Psoas muscle (tissue), 8 donors: ENCODE measurements around the gene ZNF439. TPM values are rescaled to one million over a fixed set of nuclear protein-coding genes. Genes with fewer than 3 reads are reported as not detected.
"Not testable (repeated sequence)": the region's sequence is repeated elsewhere in the genome, so short reads cannot be mapped to it uniquely, and the experiment has no call there.

ENCODE experiments used
- ATAC-seq, 4 donors: fragments of 200-7000 bp; cut with Tn5 transposase; one replicate each; pipeline ENCODE4 v1.9.1; 2020; ENCODE audit warnings: moderate library complexity in 3 of 4, mild to moderate bottlenecking in 2 of 4
- DNase-seq, 2 donors: peaks; one replicate each; pipeline ENCODE4 v3.0.0-alpha.2; 2020
- H3K27ac ChIP-seq: fragments of 200-600 bp; one replicate; pipeline ENCODE4 v1.8.0; 2022
- H3K27me3 ChIP-seq, 3 donors: fragments of 200-600 bp in 1 of 3; one replicate each; pipeline versions ENCODE4 v1.6.1 to v1.8.0; 2013 to 2022; ENCODE audit warnings: low read length in 2 of 3, mild to moderate bottlenecking in 2 of 3, moderate library complexity in 1 of 3; ENCODE audit not compliant: insufficient read depth in 3 of 3
- H3K36me3 ChIP-seq, 2 donors: fragments of 200-600 bp in 1 of 2; one replicate each; pipeline versions ENCODE4 v1.6.1 to v1.8.0; 2013 to 2022; ENCODE audit warnings: low read depth in 1 of 2, mild to moderate bottlenecking in 1 of 2, moderate library complexity in 1 of 2; ENCODE audit not compliant: insufficient read depth in 1 of 2
- H3K4me1 ChIP-seq: fragments of 200-600 bp; one replicate; pipeline ENCODE4 v1.8.0; 2022
- H3K4me3 ChIP-seq: fragments of 200-600 bp; one replicate; pipeline ENCODE4 v1.8.0; 2022; ENCODE audit warnings: mild to moderate bottlenecking
- H3K9me3 ChIP-seq: fragments of 200-600 bp; one replicate; pipeline ENCODE4 v1.8.0; 2022
- CTCF ChIP-seq: fragments of 200-600 bp; IDR thresholded peaks from one replicate; pipeline ENCODE4 v1.8.0; 2022; ENCODE audit warnings: antibody characterized with exemption
- WGBS, 3 donors: extraction: QIAGEN DNeasy Blood & Tissue Kit; methylation state at CpG; one replicate each; pipeline versions ENCODE4 v1.1.6 to v1.1.7; 2013; 5-methylcytosine and 5-hydroxymethylcytosine counted together
- intact Hi-C, 2 donors: fragments of 100-400 bp; cut with DNase I; formaldehyde crosslinking; loops; one replicate each; pipeline versions ENCODE4 v1.11.0 to v1.14.2; 2022
- polyA plus RNA-seq, 3 donors: library from polyadenylated mRNA; stranded (reverse); fragments of 200-250 nt; gene quantifications; one replicate each; pipeline ENCODE4 v1.2.3, GENCODE V29; 2013
- total RNA-seq, 4 donors: library from RNA; stranded (reverse); fragmentation: NEBNext Ultra II Directional in 2 of 4; extraction: Animal tissue kit (Norgen Biotek cat#: 25700) in 2 of 4; gene quantifications; one replicate each; pipeline versions ENCODE4 v1.2.1 to v1.2.4, GENCODE V29; 2021 to 2023
- donor health status: healthy with polysubstance abuse.
- donor health status: DM: no; HTN: no; CAD: no; lungs with moderate emphysema.
- donor health status: Bipolar disorder and iron deficiency.
- donor health status: healthy.
- donor health status: DM: yes; HTN: yes; CAD: no.
- donor health status: DM: no; HTN: no; CAD: no.
- donor health status: DM: no; HTN: no; CAD: no.
- donor health status: DM: yes; HTN: yes; CAD: no.

Gene ZNF439
- total and polyA plus RNA-seq, 7 donors: 0.17 to 2.4 (median 0.36) TPM

- 98 to 100% (median 99%) methylated on average over 2 of the region's 2 CpGs for WGBS, 3 donors
- Histone ChIP-seq H3K4me3 (no peak overlapping the region), H3K4me1 (no peaks in the 10 kb centered on the region), H3K27ac (no peak overlapping the region), H3K36me3 (no peaks in the 10 kb centered on the region), H3K9me3 (no peaks in the 10 kb centered on the region), H3K27me3 (no peaks in the 10 kb centered on the region)
- DNase-seq (no peak), ATAC-seq (no peak)
- intact Hi-C loops: no loop called here
- no peak for TF ChIP-seq CTCF
These were observed 12.8 kb downstream of the ZNF439 start for GRCh38 chr19:11861301-11861700.

DNA sequence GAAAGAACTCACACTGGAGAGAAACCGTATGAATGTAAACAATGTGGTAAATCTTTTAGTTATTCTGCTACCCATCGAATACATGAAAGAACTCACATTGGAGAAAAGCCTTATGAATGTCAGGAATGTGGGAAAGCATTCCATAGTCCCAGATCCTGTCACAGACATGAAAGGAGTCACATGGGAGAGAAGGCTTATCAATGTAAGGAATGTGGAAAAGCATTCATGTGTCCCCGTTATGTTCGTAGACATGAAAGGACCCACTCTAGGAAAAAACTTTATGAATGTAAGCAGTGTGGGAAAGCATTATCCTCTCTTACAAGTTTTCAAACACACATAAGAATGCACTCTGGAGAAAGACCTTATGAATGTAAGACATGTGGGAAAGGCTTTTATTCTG, 19.2 kb downstream of the ZNF439 start:
- peaks cover 3 to 15% of the 10 kb centered on the region in 2 donors for H3K36me3 ChIP-seq
- intact Hi-C loops, H3K4me3 ChIP-seq, DNase-seq, H3K27ac ChIP-seq, H3K27me3 ChIP-seq, ATAC-seq, H3K4me1 ChIP-seq: not testable (repeated sequence)
- WGBS, 3 donors: 82 to 86% (median 83%) methylated on average over 4 of the region's 4 CpGs
- peaks cover 33% of the 10 kb centered on the region for H3K9me3 ChIP-seq

DNA sequence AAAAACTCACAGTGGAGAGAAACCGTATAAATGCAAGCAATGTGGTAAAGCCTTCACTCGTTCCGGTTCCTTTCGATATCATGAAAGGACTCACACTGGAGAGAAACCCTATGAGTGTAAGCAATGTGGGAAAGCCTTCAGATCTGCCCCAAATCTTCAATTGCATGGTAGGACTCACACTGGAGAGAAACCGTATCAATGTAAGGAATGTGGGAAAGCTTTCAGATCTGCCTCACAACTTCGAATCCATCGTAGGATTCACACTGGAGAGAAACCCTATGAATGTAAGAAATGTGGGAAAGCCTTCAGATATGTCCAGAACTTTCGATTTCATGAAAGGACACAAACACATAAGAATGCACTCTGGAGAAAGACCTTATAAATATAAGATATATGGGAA, 19.7 kb downstream of the ZNF439 start:
- Histone ChIP-seq H3K27me3 (no peaks in the 10 kb centered on the region), H3K36me3 (peaks cover 3 to 15% of the 10 kb centered on the region in 2 donors), H3K4me3 (no peak overlapping the region), H3K9me3 (peaks cover 33% of the 10 kb centered on the region), H3K27ac (no peak overlapping the region), H3K4me1 (no peaks in the 10 kb centered on the region)
- ATAC-seq (no peak), DNase-seq (no peak)
- no peak for TF ChIP-seq CTCF
- 95 to 98% (median 97%) methylated on average over 8 of the region's 8 CpGs for WGBS, 3 donors
- intact Hi-C loops: no loop called here

DNA sequence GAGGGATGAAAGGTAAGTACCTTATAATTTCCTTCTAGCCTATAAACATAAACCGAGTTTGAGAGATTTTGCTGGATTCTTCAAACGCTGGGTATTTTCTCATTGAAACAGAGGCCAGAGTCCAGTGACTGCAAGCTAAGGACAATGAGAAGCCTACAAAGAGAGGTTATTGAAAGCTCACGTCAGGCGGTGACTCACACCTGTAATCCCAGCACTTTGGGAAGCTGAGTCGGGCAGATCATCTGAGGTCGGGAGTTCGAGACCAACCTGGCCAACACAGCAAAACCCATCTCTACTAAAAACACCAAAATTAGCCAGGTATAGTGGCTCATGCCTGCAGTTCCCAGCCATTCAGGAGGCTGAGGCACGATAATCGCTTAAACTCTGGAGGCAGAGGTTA, 24.1 kb downstream of the ZNF439 start:
- 94 to 96% (median 95%) methylated on average over 9 of the region's 9 CpGs for WGBS, 3 donors
- Histone ChIP-seq H3K36me3 (peaks cover 3 to 6% of the 10 kb centered on the region in 2 donors), H3K4me1 (no peaks in the 10 kb centered on the region), H3K27me3 (no peaks in the 10 kb centered on the region), H3K9me3 (peaks cover 29% of the 10 kb centered on the region), H3K27ac (no peak overlapping the region), H3K4me3 (no peak overlapping the region)
- ATAC-seq: no peak
- TF ChIP-seq CTCF: no peak
- intact Hi-C loops: no loop called here
- DNase-seq: no peak

DNA sequence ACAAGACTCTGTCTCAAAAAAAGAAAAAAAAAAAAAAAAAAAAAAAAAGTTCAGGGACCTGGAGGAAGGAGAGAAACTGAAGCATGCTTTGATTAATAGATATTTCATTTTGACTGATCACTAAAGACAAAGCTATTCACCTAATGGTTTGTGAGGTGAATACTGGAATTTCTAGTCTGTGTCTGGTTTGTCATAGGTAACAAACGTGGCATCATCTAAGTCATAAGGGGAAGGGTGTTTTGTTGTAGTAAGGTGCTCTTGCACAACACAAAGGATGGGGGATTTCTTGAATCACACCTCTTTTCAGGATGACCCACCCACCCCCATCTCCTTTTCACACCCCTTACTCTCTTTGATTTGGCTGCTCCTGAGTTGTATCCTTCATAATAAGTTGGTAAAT, 25.2 kb downstream of the ZNF439 start:
- intact Hi-C loops: no loop called here
- DNase-seq: no peak
- no peaks in the 10 kb centered on the region for H3K36me3 ChIP-seq
- no peak overlapping the region for H3K4me3 ChIP-seq
- no peak for TF ChIP-seq CTCF
- 69 to 86% (median 80%) methylated on average over 1 of the region's 1 CpG for WGBS, 3 donors
- peaks cover 18% of the 10 kb centered on the region for H3K9me3 ChIP-seq
- H3K4me1 ChIP-seq: no peaks in the 10 kb centered on the region
- no peak for ATAC-seq
- H3K27ac ChIP-seq: no peak overlapping the region
- no peaks in the 10 kb centered on the region for H3K27me3 ChIP-seq
